Upper lobe of left lung (tissue), 4 donors: ENCODE data around the gene RAB40A.
"Not testable (repeated sequence)": the region's sequence is repeated elsewhere in the genome, so short reads cannot be mapped to it uniquely, and the experiment has no call there.

Source experiments
- CTCF ChIP-seq, 6 experiments: fragments of 450-650 bp in 4 of 6; fragments of 200-600 bp in 2 of 6; sonication (generic) in 2 of 6; IDR thresholded peaks; one replicate each; pipeline ENCODE4 v1.5.1; 2016 to 2019; ENCODE audit warnings: antibody characterized with exemption in 6 of 6
- POLR2A ChIP-seq, 4 donors: fragments of 450-650 bp; IDR thresholded peaks; one replicate each; pipeline ENCODE4 v1.5.1; 2016 to 2017; ENCODE audit warnings: antibody characterized with exemption in 4 of 4, mild to moderate bottlenecking in 2 of 4
- POLR2AphosphoS5 ChIP-seq, 2 donors: sonication (generic); formaldehyde crosslinking; IDR thresholded peaks; one replicate each; pipeline ENCODE4 v1.5.1; 2017; ENCODE audit warnings: antibody characterized with exemption in 2 of 2

GRCh38 chrX:103469977-103470376 lies 49.3 kb downstream of the RAB40A start:
- TF ChIP-seq CTCF, POLR2A, POLR2AphosphoS5 (IDR thresholded peaks at IDR 0.05): not testable (repeated sequence)
